Sigmoid colon (tissue), 4 donors: ENCODE measurements around the gene KCNS3.

Experiments used
- EP300 ChIP-seq, 4 donors: sonication (generic); formaldehyde crosslinking; IDR thresholded peaks; one replicate each; pipeline ENCODE4 v1.6.1; 2017; ENCODE audit warnings: antibody characterized with exemption in 4 of 4
- POLR2A ChIP-seq, 2 donors: fragments of 450-650 bp; IDR thresholded peaks; one replicate each; pipeline ENCODE4 v1.6.1; 2016; ENCODE audit warnings: antibody characterized with exemption in 2 of 2, mild to moderate bottlenecking in 2 of 2, moderate library complexity in 2 of 2
- TF ChIP-seq, protein P1 (sequence below), 4 experiments: fragments of 450-650 bp in 3 of 4; fragments of 200-600 bp in 1 of 4; IDR thresholded peaks; one replicate each; pipeline ENCODE4 v1.5.1; 2016 to 2019; ENCODE audit warnings: antibody characterized with exemption in 4 of 4, mild to moderate bottlenecking in 3 of 4, moderate library complexity in 2 of 4

GRCh38 chr2:17864676-17865075, 13.8 kb upstream of the KCNS3 start:
- TF ChIP-seq, protein P1, sequence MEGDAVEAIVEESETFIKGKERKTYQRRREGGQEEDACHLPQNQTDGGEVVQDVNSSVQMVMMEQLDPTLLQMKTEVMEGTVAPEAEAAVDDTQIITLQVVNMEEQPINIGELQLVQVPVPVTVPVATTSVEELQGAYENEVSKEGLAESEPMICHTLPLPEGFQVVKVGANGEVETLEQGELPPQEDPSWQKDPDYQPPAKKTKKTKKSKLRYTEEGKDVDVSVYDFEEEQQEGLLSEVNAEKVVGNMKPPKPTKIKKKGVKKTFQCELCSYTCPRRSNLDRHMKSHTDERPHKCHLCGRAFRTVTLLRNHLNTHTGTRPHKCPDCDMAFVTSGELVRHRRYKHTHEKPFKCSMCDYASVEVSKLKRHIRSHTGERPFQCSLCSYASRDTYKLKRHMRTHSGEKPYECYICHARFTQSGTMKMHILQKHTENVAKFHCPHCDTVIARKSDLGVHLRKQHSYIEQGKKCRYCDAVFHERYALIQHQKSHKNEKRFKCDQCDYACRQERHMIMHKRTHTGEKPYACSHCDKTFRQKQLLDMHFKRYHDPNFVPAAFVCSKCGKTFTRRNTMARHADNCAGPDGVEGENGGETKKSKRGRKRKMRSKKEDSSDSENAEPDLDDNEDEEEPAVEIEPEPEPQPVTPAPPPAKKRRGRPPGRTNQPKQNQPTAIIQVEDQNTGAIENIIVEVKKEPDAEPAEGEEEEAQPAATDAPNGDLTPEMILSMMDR (IDR thresholded peaks at IDR 0.05): no peak
- TF ChIP-seq EP300 (IDR thresholded peaks at IDR 0.05) (no peak), POLR2A (IDR thresholded peaks at IDR 0.05) (no peak)
